NB4 (cell line): Measurements from ENCODE around the gene ALOX5.

Experiments used
- MYC ChIP-seq: IDR thresholded peaks from 2 replicates; pipeline ENCODE4 v1.6.1; 2011; ENCODE audit warnings: low read depth, low read length
- POLR2A ChIP-seq: IDR thresholded peaks from 2 replicates; pipeline ENCODE4 v1.6.1; 2011; ENCODE audit warnings: mild to moderate bottlenecking; ENCODE audit not compliant: insufficient read length; ENCODE audit errors: extremely low read depth
- TF ChIP-seq, protein P1 (sequence below): IDR thresholded peaks from one replicate; pipeline ENCODE4 v1.5.1; 2012; ENCODE audit warnings: low read depth, low read length

DNA sequence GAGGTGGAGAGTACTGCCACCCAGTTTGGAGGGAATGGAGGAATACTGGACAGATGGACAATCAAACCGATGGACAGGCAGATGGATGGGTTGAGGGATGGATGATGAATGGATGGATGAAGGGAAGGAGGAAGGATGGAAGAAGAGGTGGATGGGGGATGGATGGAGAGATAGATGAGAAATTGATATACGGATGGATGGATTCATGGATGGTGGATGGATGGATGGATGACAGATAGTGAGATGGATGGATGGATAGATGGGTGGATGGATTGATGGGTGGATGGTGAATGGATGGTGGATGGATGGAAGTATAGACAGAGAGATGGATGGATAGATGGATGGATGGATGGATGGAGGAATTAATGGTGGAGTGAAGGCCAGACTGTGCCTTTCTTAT lies 42.6 kb downstream of the ALOX5 start:
- TF ChIP-seq, protein P1, sequence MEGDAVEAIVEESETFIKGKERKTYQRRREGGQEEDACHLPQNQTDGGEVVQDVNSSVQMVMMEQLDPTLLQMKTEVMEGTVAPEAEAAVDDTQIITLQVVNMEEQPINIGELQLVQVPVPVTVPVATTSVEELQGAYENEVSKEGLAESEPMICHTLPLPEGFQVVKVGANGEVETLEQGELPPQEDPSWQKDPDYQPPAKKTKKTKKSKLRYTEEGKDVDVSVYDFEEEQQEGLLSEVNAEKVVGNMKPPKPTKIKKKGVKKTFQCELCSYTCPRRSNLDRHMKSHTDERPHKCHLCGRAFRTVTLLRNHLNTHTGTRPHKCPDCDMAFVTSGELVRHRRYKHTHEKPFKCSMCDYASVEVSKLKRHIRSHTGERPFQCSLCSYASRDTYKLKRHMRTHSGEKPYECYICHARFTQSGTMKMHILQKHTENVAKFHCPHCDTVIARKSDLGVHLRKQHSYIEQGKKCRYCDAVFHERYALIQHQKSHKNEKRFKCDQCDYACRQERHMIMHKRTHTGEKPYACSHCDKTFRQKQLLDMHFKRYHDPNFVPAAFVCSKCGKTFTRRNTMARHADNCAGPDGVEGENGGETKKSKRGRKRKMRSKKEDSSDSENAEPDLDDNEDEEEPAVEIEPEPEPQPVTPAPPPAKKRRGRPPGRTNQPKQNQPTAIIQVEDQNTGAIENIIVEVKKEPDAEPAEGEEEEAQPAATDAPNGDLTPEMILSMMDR = no peak
- no peak for TF ChIP-seq MYC
- no peak for TF ChIP-seq POLR2A
